ENCODE measurements around the gene INSR.

DNA sequence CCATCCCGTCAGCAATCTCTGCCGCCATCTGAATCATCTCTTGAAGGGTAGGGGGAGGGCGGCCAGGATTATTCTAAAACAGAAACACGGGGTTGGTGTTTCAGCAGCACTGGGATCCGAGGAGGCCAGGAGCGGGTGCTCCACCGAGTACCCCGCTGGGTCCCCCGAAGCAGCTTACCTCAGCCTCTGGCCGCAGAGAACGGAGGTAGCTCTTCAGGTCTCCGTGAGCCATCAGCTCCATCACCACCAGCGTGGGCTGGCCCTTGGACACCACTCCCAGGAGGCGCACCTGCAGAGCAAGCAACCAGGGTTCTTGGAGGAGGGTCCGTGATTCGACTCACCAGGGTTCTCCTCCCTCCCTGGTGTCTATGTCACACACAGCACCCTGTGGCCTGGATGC is 171.5 kb downstream of the INSR start:
- no peak for TF ChIP-seq CTCF (IDR thresholded peaks at IDR 0.05)
- TF ChIP-seq POLR2A (IDR thresholded peaks at IDR 0.05) = no peak
